Cerebellar cortex (tissue), 1 donor: ENCODE measurements around the gene RAB11FIP4.
"Not testable (repeated sequence)": the region's sequence is repeated elsewhere in the genome, so short reads cannot be mapped to it uniquely, and the experiment has no call there.

Experiments used
- DNase-seq: peaks from one replicate; pipeline ENCODE4 v3.0.0-alpha.2; 2015; ENCODE audit warnings: low spot score

RAB11FIP4 gene, protein sequence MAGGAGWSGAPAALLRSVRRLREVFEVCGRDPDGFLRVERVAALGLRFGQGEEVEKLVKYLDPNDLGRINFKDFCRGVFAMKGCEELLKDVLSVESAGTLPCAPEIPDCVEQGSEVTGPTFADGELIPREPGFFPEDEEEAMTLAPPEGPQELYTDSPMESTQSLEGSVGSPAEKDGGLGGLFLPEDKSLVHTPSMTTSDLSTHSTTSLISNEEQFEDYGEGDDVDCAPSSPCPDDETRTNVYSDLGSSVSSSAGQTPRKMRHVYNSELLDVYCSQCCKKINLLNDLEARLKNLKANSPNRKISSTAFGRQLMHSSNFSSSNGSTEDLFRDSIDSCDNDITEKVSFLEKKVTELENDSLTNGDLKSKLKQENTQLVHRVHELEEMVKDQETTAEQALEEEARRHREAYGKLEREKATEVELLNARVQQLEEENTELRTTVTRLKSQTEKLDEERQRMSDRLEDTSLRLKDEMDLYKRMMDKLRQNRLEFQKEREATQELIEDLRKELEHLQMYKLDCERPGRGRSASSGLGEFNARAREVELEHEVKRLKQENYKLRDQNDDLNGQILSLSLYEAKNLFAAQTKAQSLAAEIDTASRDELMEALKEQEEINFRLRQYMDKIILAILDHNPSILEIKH

GRCh38 chr17:31391496-31391949, at the start of gene RAB11FIP4:
Gene RAB11FIP4 (plus strand): TSS chr17:31391675. CDS start chr17:31391853, 178 bp downstream.
- DNase-seq = peak; percentile 42

GRCh38 chr17:31345191-31345747, 46.2 kb upstream of the RAB11FIP4 start:
- DNase-seq = not testable (repeated sequence)

GRCh38 chr17:31349454-31349853, 42.0 kb upstream of the RAB11FIP4 start:
- DNase-seq = no peak

DNA sequence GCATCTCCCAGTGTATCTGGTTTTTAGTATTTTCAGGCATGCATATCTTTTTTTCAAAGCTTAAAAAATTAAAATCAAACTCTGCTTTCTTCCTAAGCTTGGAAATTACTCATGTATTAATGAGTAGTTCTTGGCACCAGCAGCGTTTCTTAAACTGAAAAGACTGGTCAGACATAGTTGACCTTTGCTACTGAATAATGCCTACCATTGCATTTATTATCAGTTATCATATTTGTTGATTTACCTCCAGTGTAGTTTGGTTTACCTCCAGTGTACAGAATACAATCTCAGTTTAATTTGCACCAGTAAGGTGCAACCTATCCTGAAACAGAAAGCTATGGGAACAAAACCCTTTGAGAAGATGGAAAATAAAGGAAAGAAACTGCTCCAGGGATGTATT, 35.5 kb upstream of the RAB11FIP4 start:
- no peak for DNase-seq

DNA sequence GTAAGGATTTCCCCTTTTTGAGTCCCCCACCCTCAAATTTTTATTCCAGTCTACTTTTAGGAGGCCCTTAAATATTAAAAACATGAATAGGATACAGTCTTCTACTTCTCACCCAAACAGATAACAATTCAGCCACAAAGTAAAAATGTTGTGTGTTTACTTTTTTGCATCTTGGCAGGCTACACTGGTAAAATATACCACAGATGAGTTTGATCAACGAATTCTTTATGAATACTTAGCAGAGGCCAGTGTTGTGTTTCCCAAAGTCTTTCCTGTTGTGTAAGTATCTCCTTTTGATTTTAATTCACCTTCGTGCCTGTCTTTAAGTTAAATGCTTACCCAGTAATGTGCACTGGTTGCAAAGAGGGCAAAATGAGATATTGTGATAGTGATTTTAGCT, 34.4 kb upstream of the RAB11FIP4 start:
- no peak for DNase-seq

DNA sequence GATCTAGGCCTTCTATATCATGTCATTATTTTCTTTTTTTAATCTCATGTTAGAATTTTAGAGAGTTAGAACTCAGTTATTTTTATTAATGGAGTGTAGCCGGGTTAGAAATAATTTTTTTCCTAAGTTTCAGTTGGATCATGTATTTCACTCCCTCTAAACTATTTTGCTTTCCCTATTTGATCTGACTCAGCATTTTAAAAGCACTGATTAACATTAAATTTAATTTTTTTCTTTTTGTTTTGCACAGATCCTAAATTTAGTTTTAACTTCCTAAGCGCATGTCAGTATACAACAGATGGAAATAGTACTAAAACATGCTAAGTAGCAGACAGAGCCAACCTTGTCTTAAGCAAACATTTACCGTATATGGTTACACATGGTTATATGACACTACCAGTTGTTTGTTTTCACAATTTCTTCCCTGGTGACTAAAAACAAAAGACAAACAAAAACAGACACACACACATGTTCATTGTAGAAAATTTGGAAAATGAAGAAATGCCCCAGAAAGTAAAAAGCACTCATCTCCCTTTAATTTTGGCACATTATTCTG, 33.6 kb upstream of the RAB11FIP4 start:
- no peak for DNase-seq

DNA sequence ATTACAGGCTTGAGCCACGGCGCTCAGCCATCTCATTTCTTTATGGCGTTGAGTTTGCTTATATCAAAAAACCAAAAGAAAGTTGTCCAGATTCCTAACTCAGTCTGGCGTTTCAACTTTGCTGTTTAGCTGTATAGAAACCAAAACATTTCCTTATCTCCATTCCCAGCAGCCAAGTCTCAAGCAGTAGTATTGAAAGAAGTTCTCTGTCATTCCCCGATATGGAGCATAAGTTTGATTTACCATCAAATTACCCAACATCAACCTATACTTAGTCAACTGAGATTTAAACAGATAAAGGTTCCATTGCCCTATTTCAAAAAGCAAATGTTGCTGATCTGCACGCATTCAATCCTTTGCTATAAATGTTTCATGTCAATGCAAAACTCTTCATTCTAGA, 27.5 kb upstream of the RAB11FIP4 start:
- DNase-seq = no peak

- DNase-seq = no peak
Measured at GRCh38 chr17:31366088-31366487, 25.4 kb upstream of the RAB11FIP4 start.

DNA sequence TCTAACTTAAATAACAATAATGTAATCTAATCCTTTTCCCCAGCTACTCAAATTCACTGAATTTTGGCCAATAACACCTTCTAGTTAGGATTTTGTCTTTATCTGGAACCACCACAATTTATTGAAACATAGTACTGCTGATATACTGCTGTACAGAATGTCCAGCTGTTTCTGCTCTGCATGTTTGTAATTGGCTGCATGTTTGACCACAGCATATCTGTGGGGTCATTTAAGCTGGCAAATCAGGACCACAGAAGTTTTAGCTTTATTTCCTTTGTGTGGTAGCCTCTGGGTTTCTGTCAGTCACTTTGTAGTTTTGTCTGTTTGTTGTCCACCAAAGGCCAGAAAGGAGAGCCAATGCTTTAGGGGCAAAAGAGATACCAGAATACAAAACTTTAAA, 22.2 kb upstream of the RAB11FIP4 start:
- no peak for DNase-seq

- no peak for DNase-seq
Measured at GRCh38 chr17:31371511-31372097, 19.9 kb upstream of the RAB11FIP4 start.

GRCh38 chr17:31373150-31374093, 18.1 kb upstream of the RAB11FIP4 start:
- peak; percentile 71 for DNase-seq

DNA sequence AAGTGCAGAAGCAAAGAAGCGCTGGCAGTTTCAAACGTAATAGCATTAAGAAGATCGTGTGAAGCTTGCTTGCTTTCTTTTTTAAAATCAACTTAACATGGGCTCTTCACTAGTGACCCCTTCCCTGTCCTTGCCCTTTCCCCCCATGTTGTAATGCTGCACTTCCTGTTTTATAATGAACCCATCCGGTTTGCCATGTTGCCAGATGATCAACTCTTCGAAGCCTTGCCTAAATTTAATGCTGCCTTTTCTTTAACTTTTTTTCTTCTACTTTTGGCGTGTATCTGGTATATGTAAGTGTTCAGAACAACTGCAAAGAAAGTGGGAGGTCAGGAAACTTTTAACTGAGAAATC, 17.4 kb upstream of the RAB11FIP4 start:
- DNase-seq = no peak

- no peak for DNase-seq
Measured at GRCh38 chr17:31374503-31374902, 17.0 kb upstream of the RAB11FIP4 start.

DNA sequence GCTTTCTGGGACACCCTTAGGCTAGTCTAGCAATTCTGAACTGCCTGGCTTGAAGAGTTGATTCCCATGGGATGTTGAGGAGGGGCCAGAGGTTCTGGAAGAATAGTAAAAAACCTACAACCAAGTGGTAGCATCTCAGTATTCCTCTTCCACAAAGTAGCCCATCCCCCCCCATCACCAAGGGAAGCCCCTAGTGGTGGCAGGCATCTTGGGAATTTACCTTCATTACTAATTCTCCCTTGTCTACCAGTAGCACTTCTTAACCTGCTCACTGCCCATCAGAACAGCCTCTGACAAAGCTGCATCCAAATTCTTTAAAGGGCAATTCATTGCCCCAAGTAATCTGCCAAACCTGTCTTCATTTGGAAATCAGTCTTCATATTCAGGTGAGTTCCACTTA, 12.8 kb upstream of the RAB11FIP4 start:
- DNase-seq = no peak

DNA sequence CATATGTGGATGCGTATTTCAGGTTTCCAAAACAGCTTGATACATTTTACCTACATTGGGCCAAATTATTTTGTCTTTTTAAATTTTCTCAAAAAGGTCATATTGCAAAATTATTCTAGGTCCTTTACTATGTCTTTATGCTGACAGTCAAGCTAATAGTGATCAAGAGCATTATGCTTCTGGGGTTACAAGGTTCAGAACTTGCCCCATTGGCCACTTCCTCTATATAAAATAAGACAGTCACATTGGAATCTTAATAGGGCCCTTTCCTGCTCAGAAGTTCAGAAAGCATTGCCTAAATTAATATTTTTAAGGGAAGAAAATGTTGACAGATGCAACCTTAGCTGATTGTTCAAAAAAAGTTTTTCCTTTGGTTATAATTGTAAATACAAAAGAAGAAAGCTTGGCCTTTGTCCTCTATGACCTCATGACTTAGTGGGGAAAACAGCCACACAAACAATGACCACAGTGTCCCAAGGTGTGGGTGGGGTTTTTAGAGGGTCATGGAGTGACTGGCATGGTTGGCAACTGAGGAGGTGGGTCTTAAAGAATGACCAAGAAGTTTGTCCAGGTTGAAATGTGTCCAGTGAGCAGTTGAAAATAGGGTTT, 11.8 kb upstream of the RAB11FIP4 start:
- DNase-seq = no peak

- no peak for DNase-seq
Measured at GRCh38 chr17:31381165-31381668, 10.3 kb upstream of the RAB11FIP4 start.

GRCh38 chr17:31382668-31383275, 8.7 kb upstream of the RAB11FIP4 start:
- not testable (repeated sequence) for DNase-seq

GRCh38 chr17:31383488-31383887, 8.0 kb upstream of the RAB11FIP4 start:
- peak; percentile 30 for DNase-seq

- no peak for DNase-seq
Measured at GRCh38 chr17:31385428-31386285, 5.8 kb upstream of the RAB11FIP4 start.
